IMR-90 (cell line): ENCODE measurements around the gene RDH16. TPM values are rescaled to one million over a fixed set of nuclear protein-coding genes. Genes with fewer than 3 reads are reported as not detected.

Experiments
- ATAC-seq: fragments of 200-7000 bp; cut with Tn5 transposase; 2 replicates; pipeline ENCODE4 v1.9.1; 2020; ENCODE audit warnings: low read depth, mild to moderate bottlenecking, moderate library complexity
- BruUV-seq: library from RNA; stranded (reverse); fragments of 400-500 nt; replicated peaks from 2 replicates; lab custom pipeline; 2021; lab: Mats Ljungman, UMichigan
- CTCF ChIA-PET: fragments of 300-600 bp; formaldehyde crosslinking; extraction: SDS; loops from one replicate; lab custom pipeline; 2021; ENCODE audit warnings: antibody characterized with exemption; lab: Yijun Ruan, JAX
- POLR2A ChIA-PET: fragments of 300-600 bp; sonication (Branson Sonifier 250); formaldehyde crosslinking; loops from one replicate; lab custom pipeline; 2022; ENCODE audit warnings: antibody characterized with exemption; ENCODE audit not compliant: unreplicated experiment; lab: Charles Lee
- DNase-seq: peaks from one replicate; pipeline ENCODE4 v3.0.0; 2013
- H2AFZ ChIP-seq: replicated peaks from 2 replicates; pipeline ENCODE3; 2013; ENCODE audit warnings: low read length, mild to moderate bottlenecking; ENCODE audit not compliant: poor library complexity
- H2AK5ac ChIP-seq: 2 replicates; pipeline ENCODE4 v1.6.1; 2013; ENCODE audit warnings: low read depth, low read length, inconsistent platforms
- H2AK9ac ChIP-seq: replicated peaks from 2 replicates; pipeline ENCODE3; 2013; ENCODE audit warnings: mild to moderate bottlenecking, low read depth, low read length, moderate library complexity; ENCODE audit not compliant: poor library complexity
- H2BK120ac ChIP-seq: 2 replicates; pipeline ENCODE4 v1.6.1; 2013; ENCODE audit warnings: low read depth, low read length, inconsistent platforms
- H2BK15ac ChIP-seq: 3 replicates; pipeline ENCODE4 v1.6.1; 2013; ENCODE audit warnings: low read depth, low read length, inconsistent platforms
- H2BK20ac ChIP-seq: 2 replicates; pipeline ENCODE4 v1.6.1; 2013; ENCODE audit warnings: low read depth, mild to moderate bottlenecking, inconsistent platforms, low read length, moderate library complexity
- H2BK5ac ChIP-seq: 2 replicates; pipeline ENCODE4 v1.6.1; 2013; ENCODE audit warnings: mild to moderate bottlenecking, low read depth, low read length, inconsistent platforms; ENCODE audit not compliant: poor library complexity, severe bottlenecking
- H3K14ac ChIP-seq: replicated peaks from 2 replicates; pipeline ENCODE4 v1.6.1; 2013; ENCODE audit warnings: low read depth, low read length, inconsistent platforms
- H3K18ac ChIP-seq: 2 replicates; pipeline ENCODE4 v1.6.1; 2013; ENCODE audit warnings: low read depth, low read length, control low read depth
- H3K23ac ChIP-seq: 2 replicates; pipeline ENCODE4 v1.6.1; 2013; ENCODE audit warnings: low read depth, low read length, inconsistent platforms
- H3K27ac ChIP-seq: 2 replicates; pipeline ENCODE4 v1.5.1; 2013; ENCODE audit warnings: mild to moderate bottlenecking, control low read depth, low read length; ENCODE audit not compliant: insufficient read depth
- H3K27me3 ChIP-seq: 2 replicates; pipeline ENCODE4 v1.6.1; 2013; ENCODE audit warnings: low read length; ENCODE audit not compliant: control insufficient read depth, insufficient read depth
- H3K36me3 ChIP-seq: 2 replicates; pipeline ENCODE4 v1.6.1; 2013; ENCODE audit warnings: low read length, mixed read lengths; ENCODE audit not compliant: control insufficient read depth, insufficient read depth
- H3K4ac ChIP-seq: 2 replicates; pipeline ENCODE4 v1.6.1; 2013; ENCODE audit warnings: low read depth, low read length, inconsistent platforms
- H3K4me1 ChIP-seq: 2 replicates; pipeline ENCODE4 v1.6.1; 2013; ENCODE audit warnings: low read length, mixed read lengths; ENCODE audit not compliant: control insufficient read depth, insufficient read depth
- H3K4me2 ChIP-seq: 2 replicates; pipeline ENCODE4 v1.6.1; 2013; ENCODE audit warnings: low read depth, mild to moderate bottlenecking, control low read depth, low read length, moderate library complexity
- H3K4me3 ChIP-seq: 2 replicates; pipeline ENCODE4 v1.5.1; 2013; ENCODE audit warnings: low read depth, mild to moderate bottlenecking, control low read depth, low read length, moderate library complexity; ENCODE audit not compliant: insufficient read depth
- H3K56ac ChIP-seq: 2 replicates; pipeline ENCODE4 v1.6.1; 2013; ENCODE audit warnings: low read length, inconsistent platforms; ENCODE audit not compliant: insufficient read depth; ENCODE audit errors: extremely low read depth
- H3K79me1 ChIP-seq, 2 experiments: 2 replicates each; pipeline ENCODE4 v1.6.1; 2013; ENCODE audit warnings: low read length in 2 of 2, inconsistent platforms in 1 of 2, low read depth in 1 of 2
- H3K9ac ChIP-seq: 2 replicates; pipeline ENCODE4 v1.6.1; 2013; ENCODE audit warnings: low read depth, low read length, control low read depth
- H3K9me1 ChIP-seq: 2 replicates; pipeline ENCODE4 v1.6.1; 2013; ENCODE audit warnings: low read length, inconsistent platforms; ENCODE audit not compliant: insufficient read depth
- H3K9me3 ChIP-seq: 2 replicates; pipeline ENCODE4 v1.6.1; 2013; ENCODE audit warnings: low read length; ENCODE audit not compliant: control insufficient read depth, insufficient read depth
- H4K20me1 ChIP-seq: 2 replicates; pipeline ENCODE4 v1.6.1; 2013; ENCODE audit warnings: low read length, inconsistent platforms; ENCODE audit not compliant: insufficient read depth
- H4K5ac ChIP-seq: 2 replicates; pipeline ENCODE4 v1.6.1; 2013; ENCODE audit warnings: mild to moderate bottlenecking, low read depth, low read length, control low read depth
- H4K8ac ChIP-seq, 2 experiments: 2 replicates each; pipeline ENCODE4 v1.6.1; 2013; ENCODE audit warnings: low read depth in 2 of 2, low read length in 2 of 2, control low read depth in 1 of 2, inconsistent platforms in 1 of 2
- H4K91ac ChIP-seq: 2 replicates; pipeline ENCODE4 v1.6.1; 2013; ENCODE audit warnings: low read depth, low read length, inconsistent platforms; ENCODE audit not compliant: insufficient read depth
- BHLHE40 ChIP-seq: fragments of 150-350 bp; IDR thresholded peaks from 2 replicates; pipeline ENCODE4 v1.6.1; 2016; ENCODE audit warnings: mild to moderate bottlenecking, low read depth, low read length
- CEBPB ChIP-seq: IDR thresholded peaks from 2 replicates; pipeline ENCODE4 v1.6.1; 2012; ENCODE audit warnings: low read depth, low read length, improper control_type of control experiment
- CHD1 ChIP-seq: IDR thresholded peaks from 2 replicates; pipeline ENCODE4 v1.6.1; 2012; ENCODE audit warnings: low read depth, low read length, improper control_type of control experiment
- FOS ChIP-seq: fragments of 150-350 bp; IDR thresholded peaks from 2 replicates; pipeline ENCODE4 v1.6.1; 2016; ENCODE audit warnings: low read depth, low read length
- MAZ ChIP-seq: IDR thresholded peaks from 2 replicates; pipeline ENCODE4 v1.6.1; 2012; ENCODE audit warnings: low read depth, mild to moderate bottlenecking, low read length, improper control_type of control experiment, moderate library complexity, borderline replicate concordance
- NFE2L2 ChIP-seq: fragments of 150-350 bp; IDR thresholded peaks from 2 replicates; pipeline ENCODE4 v1.6.1; 2016; ENCODE audit warnings: low read depth, mild to moderate bottlenecking, low read length
- RAD21 ChIP-seq: IDR thresholded peaks from 2 replicates; pipeline ENCODE4 v1.6.1; 2012; ENCODE audit warnings: low read length, improper control_type of control experiment
- RFX5 ChIP-seq: IDR thresholded peaks from 2 replicates; pipeline ENCODE4 v1.8.0; 2012; ENCODE audit warnings: low read depth, mild to moderate bottlenecking, low read length, moderate library complexity
- WGBS, 2 experiments: methylation state at CpG; one replicate each; pipeline versions ENCODE4 v1.1.5 to v1.1.7; 2013; ENCODE audit warnings: missing lambda C conversion rate in 2 of 2; ENCODE audit not compliant: insufficient read length in 1 of 2; ENCODE audit errors: extremely low coverage in 2 of 2; 5-methylcytosine and 5-hydroxymethylcytosine counted together
- dilution Hi-C: fragments of 300-500 bp; cut with HindIII; formaldehyde crosslinking; loops from one replicate; pipeline ENCODE4 v1.14.3; 2018; ENCODE audit warnings: low sequenced_read_pairs; ENCODE audit not compliant: unreplicated experiment
- in situ Hi-C: fragments of 300-500 bp; cut with MboI; formaldehyde crosslinking; loops from 3 replicates; pipeline ENCODE4 v1.14.3; 2019; ENCODE audit warnings: low sequenced_read_pairs, inconsistent platforms, mixed read lengths
- intact Hi-C: fragments of 100-400 bp; cut with micrococcal nuclease; formaldehyde crosslinking; loops from 2 replicates; pipeline ENCODE4 v1.10.0; 2022
- polyA plus RNA-seq, 3 experiments: library from polyadenylated mRNA; depleted of rRNA; stranded (reverse); fragments of >200 nt; gene quantifications; 2 replicates each; pipeline ENCODE4 v1.2.3, GENCODE V29; 2012; ENCODE audit warnings: low replicate concordance in 1 of 3
- total RNA-seq: library from RNA; depleted of rRNA; stranded (reverse); fragments of >200 nt; gene quantifications from 2 replicates; pipeline ENCODE4 v1.2.3, GENCODE V29; 2012
- TF ChIP-seq, protein P1 (sequence below): conservative IDR thresholded peaks from 2 replicates; pipeline ENCODE4 v1.5.1; 2012; ENCODE audit warnings: mild to moderate bottlenecking, low read depth, low read length, improper control_type of control experiment
- TF ChIP-seq, protein P2 (sequence below): fragments of 150-350 bp; IDR thresholded peaks from 2 replicates; pipeline ENCODE4 v1.6.1; 2016; ENCODE audit warnings: low read depth, mild to moderate bottlenecking, low read length, moderate library complexity, borderline replicate concordance

Gene RDH16
- total and polyA plus RNA-seq, 2 of the 4 experiments (the other 2 are of a cell fraction): not detected

DNA sequence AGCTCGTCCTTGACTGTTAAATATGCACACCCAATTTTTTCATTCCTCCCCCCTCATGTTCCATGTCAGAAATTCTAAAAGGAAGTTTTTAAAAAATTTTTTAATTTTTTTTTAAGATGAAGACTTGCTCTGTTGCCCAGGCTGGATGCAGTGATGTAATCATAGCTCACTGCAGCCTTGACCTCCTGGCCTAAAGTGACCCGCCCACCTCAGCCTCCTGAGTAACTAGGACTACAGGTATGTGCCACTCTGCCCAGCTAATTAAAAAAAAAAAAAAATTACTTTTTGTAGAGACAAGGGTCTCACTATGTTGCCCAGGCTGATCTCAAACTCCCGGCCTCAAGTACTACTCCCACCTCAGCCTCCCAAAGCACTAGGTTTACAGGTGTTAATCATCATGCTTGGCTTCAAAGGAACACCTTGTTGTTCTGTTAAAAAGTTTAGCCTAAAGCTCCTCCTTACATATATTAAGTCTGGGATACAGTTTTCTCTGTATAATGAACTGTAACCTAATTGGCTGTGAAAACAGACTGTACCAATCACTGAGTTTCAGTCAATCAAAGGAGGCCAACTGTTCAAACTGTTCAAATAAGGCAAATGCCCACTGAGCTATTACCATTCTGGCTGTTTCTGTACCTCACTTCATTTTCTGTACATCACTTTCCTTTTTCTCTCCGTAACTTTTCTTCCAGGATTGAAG lies 41.0 kb downstream of the RDH16 start:
- Histone ChIP-seq H3K9me1 (no peaks in the 10 kb centered on the region), H2BK20ac (no peak overlapping the region), H3K9ac (no peak overlapping the region), H2BK15ac (no peak overlapping the region), H4K91ac (no peak overlapping the region), H4K8ac (no peak overlapping the region), H3K9me3 (no peaks in the 10 kb centered on the region), H4K5ac (no peak overlapping the region), H2AFZ (no peak overlapping the region), H2AK9ac (no peak overlapping the region), H3K4me2 (no peak overlapping the region), H3K18ac (no peak overlapping the region), H3K14ac (no peak overlapping the region), H2AK5ac (no peak overlapping the region), H3K27ac (no peak overlapping the region), H3K23ac (no peak overlapping the region), H3K56ac (no peak overlapping the region), H4K20me1 (no peaks in the 10 kb centered on the region), H3K36me3 (no peaks in the 10 kb centered on the region), H2BK5ac (no peak overlapping the region), H3K27me3 (peaks cover 4% of the 10 kb centered on the region), H3K4ac (no peak overlapping the region), H3K4me3 (no peak overlapping the region), H2BK120ac (no peak overlapping the region), H3K79me1 (no peaks in the 10 kb centered on the region), H3K4me1 (no peaks in the 10 kb centered on the region)
- WGBS, 2 experiments: 43% methylated on average over 1 of the region's 4 CpGs; no CpG with 5 or more reads in 1 of the 2 experiments
- TF ChIP-seq MAZ (no peak), CHD1 (no peak), RAD21 (no peak), NFE2L2 (no peak), CEBPB (no peak), RFX5 (no peak), FOS (no peak), BHLHE40 (no peak)
- TF ChIP-seq, protein P1, sequence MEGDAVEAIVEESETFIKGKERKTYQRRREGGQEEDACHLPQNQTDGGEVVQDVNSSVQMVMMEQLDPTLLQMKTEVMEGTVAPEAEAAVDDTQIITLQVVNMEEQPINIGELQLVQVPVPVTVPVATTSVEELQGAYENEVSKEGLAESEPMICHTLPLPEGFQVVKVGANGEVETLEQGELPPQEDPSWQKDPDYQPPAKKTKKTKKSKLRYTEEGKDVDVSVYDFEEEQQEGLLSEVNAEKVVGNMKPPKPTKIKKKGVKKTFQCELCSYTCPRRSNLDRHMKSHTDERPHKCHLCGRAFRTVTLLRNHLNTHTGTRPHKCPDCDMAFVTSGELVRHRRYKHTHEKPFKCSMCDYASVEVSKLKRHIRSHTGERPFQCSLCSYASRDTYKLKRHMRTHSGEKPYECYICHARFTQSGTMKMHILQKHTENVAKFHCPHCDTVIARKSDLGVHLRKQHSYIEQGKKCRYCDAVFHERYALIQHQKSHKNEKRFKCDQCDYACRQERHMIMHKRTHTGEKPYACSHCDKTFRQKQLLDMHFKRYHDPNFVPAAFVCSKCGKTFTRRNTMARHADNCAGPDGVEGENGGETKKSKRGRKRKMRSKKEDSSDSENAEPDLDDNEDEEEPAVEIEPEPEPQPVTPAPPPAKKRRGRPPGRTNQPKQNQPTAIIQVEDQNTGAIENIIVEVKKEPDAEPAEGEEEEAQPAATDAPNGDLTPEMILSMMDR: no peak
- TF ChIP-seq, protein P2, sequence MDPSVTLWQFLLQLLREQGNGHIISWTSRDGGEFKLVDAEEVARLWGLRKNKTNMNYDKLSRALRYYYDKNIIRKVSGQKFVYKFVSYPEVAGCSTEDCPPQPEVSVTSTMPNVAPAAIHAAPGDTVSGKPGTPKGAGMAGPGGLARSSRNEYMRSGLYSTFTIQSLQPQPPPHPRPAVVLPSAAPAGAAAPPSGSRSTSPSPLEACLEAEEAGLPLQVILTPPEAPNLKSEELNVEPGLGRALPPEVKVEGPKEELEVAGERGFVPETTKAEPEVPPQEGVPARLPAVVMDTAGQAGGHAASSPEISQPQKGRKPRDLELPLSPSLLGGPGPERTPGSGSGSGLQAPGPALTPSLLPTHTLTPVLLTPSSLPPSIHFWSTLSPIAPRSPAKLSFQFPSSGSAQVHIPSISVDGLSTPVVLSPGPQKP: no peak
- no peak for ATAC-seq
- in situ Hi-C loops (no loop called here), intact Hi-C loops (no loop called here), dilution Hi-C loops (no loop called here)
- ChIA-PET POLR2A (no interaction called here), CTCF (interaction anchor here (0.6 to 0.7 kb wide), 2 partner anchors 77 to 84 kb away, joined by 3 read pairs; no protein-coding TSS in a partner anchor)
- no TSS peak for BruUV-seq
- DNase-seq: no peak
